Fibroblast of lung (primary cell): ENCODE data around the gene STKLD1. TPM values are rescaled to one million over a fixed set of nuclear protein-coding genes. Genes with fewer than 3 reads are reported as not detected.
"Not testable (repeated sequence)": the region's sequence is repeated elsewhere in the genome, so short reads cannot be mapped to it uniquely, and the experiment has no call there.

Experiments
- DNase-seq, 2 donors: peaks; one replicate each; pipeline versions ENCODE4 v3.0.0 to v3.0.0-alpha.2; 2010; ENCODE audit warnings: low read depth in 2 of 2
- H2AFZ ChIP-seq: 2 replicates; pipeline ENCODE4 v1.5.1; 2012; ENCODE audit warnings: low read length, control low read depth, inconsistent platforms
- H3K27ac ChIP-seq: 2 replicates; pipeline ENCODE4 v1.5.1; 2011; ENCODE audit warnings: low read length, control low read depth; ENCODE audit not compliant: insufficient read depth
- H3K27me3 ChIP-seq: 2 replicates; pipeline ENCODE4 v1.5.1; 2011; ENCODE audit warnings: mild to moderate bottlenecking, low read length; ENCODE audit not compliant: control insufficient read depth, insufficient read depth
- H3K36me3 ChIP-seq: 2 replicates; pipeline ENCODE4 v1.5.1; 2011; ENCODE audit warnings: low read length; ENCODE audit not compliant: control insufficient read depth, insufficient read depth
- H3K4me1 ChIP-seq: 2 replicates; pipeline ENCODE4 v1.5.1; 2011; ENCODE audit warnings: low read length; ENCODE audit not compliant: control insufficient read depth, insufficient read depth; ENCODE audit errors: extremely low read depth
- H3K4me2 ChIP-seq: 2 replicates; pipeline ENCODE4 v1.5.1; 2011; ENCODE audit warnings: low read length, control low read depth; ENCODE audit not compliant: insufficient read depth; ENCODE audit errors: extremely low read depth
- H3K4me3 ChIP-seq, 4 experiments: fragments of 200-600 bp in 1 of 4; sonication (generic) in 1 of 4; replicated peaks in 1 of 4; 2 replicates each; pipeline ENCODE4 v1.5.1; 2011 to 2016; ENCODE audit warnings: low read length in 4 of 4, low read depth in 3 of 4, mild to moderate bottlenecking in 3 of 4, control low read depth in 2 of 4, inconsistent platforms in 1 of 4, mixed read lengths in 1 of 4; ENCODE audit not compliant: insufficient read depth in 1 of 4; ENCODE audit errors: control extremely low read depth in 1 of 4
- H3K79me2 ChIP-seq: 2 replicates; pipeline ENCODE4 v1.5.1; 2012; ENCODE audit warnings: mild to moderate bottlenecking, low read length, inconsistent platforms; ENCODE audit not compliant: control insufficient read depth, insufficient read depth
- H3K9ac ChIP-seq: 2 replicates; pipeline ENCODE4 v1.5.1; 2011; ENCODE audit warnings: mild to moderate bottlenecking, low read length, control low read depth; ENCODE audit not compliant: insufficient read depth
- H3K9me3 ChIP-seq: 2 replicates; pipeline ENCODE4 v1.5.1; 2012; ENCODE audit warnings: low read depth, low read length; ENCODE audit not compliant: control insufficient read depth, insufficient read depth
- H4K20me1 ChIP-seq: 2 replicates; pipeline ENCODE4 v1.5.1; 2011; ENCODE audit warnings: low read length; ENCODE audit not compliant: control insufficient read depth, insufficient read depth; ENCODE audit errors: extremely low read depth
- EZH2 ChIP-seq: IDR thresholded peaks from 2 replicates; pipeline ENCODE4 v1.5.1; 2012; ENCODE audit warnings: low read length, control low read depth, mild to moderate bottlenecking; ENCODE audit errors: missing control alignments
- polyA plus RNA-seq, 2 donors: library from polyadenylated mRNA; depleted of rRNA in 1 of 2; stranded (reverse) in 1 of 2; unstranded in 1 of 2; fragments of >200 nt; gene quantifications; 2 replicates each; pipeline ENCODE4 v1.2.1, GENCODE V29; 2011 to 2012; ENCODE audit warnings: missing spikeins in 1 of 2
- total RNA-seq: library from RNA; depleted of rRNA; stranded (reverse); fragments of >200 nt; gene quantifications from 2 replicates; pipeline ENCODE4 v1.2.1, GENCODE V29; 2014
- TF ChIP-seq, protein P1 (sequence below), 2 donors: IDR thresholded peaks in 1 of 2; conservative IDR thresholded peaks in 1 of 2; 1 replicate in 1 of 2; 2 replicates in 1 of 2; pipeline ENCODE4 v1.5.1; 2011 to 2012; ENCODE audit warnings: low read length in 2 of 2, control low read depth in 1 of 2, inconsistent platforms in 1 of 2, low read depth in 1 of 2, mild to moderate bottlenecking in 1 of 2

Gene STKLD1
- total and polyA plus RNA-seq, 2 donors (not counting 1 experiment from before 2014, with no cell fraction given): 0.79 to 0.99 TPM

DNA sequence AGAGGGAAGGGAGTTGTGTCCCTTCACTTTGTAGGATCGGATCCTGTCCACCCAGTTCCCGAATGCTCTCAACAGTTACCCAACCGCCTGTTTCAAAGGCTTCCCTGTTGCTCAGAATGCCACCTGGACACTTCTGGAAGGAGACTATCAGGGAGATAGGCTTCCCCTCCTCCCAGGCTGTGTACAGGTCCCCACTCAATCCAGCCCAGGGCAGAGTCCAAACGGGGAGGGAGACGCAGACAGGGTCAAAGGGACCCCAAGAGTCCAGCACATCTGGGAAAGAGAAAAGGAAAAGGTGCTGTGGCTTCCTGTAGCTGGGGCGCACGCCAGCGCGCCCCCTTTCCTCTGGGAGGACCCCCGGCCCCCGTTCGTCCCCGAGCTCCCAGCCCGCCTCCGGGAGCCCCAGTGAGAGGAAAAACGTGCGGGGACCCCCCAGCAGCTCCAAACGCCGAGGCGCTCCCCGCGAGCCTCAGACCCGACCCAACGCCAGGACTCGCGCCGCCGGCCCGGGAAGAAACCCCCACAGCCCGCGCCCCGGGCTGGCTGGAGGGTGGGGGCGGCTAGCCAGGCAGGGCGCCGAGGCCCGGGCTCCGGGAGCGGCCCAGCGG is 946 bp upstream of the STKLD1 start:
- peaks cover 16% of the 10 kb centered on the region for H3K36me3 ChIP-seq
- peak overlapping the region; percentile 98 for H3K27ac ChIP-seq
- DNase-seq: peak; percentile 39 to 44
- H3K9me3 ChIP-seq: no peaks in the 10 kb centered on the region
- H3K79me2 ChIP-seq: peaks cover 56% of the 10 kb centered on the region
- no peak overlapping the region for H2AFZ ChIP-seq
- H3K27me3 ChIP-seq: no peaks in the 10 kb centered on the region
- peak overlapping the region; percentile 78 to 100 (median 96) for H3K4me3 ChIP-seq
- peaks cover 5% of the 10 kb centered on the region for H4K20me1 ChIP-seq
- H3K4me2 ChIP-seq: peak overlapping the region; percentile 77
- H3K9ac ChIP-seq: peak overlapping the region; percentile 97
- peaks cover 6% of the 10 kb centered on the region for H3K4me1 ChIP-seq
- TF ChIP-seq, protein P1, sequence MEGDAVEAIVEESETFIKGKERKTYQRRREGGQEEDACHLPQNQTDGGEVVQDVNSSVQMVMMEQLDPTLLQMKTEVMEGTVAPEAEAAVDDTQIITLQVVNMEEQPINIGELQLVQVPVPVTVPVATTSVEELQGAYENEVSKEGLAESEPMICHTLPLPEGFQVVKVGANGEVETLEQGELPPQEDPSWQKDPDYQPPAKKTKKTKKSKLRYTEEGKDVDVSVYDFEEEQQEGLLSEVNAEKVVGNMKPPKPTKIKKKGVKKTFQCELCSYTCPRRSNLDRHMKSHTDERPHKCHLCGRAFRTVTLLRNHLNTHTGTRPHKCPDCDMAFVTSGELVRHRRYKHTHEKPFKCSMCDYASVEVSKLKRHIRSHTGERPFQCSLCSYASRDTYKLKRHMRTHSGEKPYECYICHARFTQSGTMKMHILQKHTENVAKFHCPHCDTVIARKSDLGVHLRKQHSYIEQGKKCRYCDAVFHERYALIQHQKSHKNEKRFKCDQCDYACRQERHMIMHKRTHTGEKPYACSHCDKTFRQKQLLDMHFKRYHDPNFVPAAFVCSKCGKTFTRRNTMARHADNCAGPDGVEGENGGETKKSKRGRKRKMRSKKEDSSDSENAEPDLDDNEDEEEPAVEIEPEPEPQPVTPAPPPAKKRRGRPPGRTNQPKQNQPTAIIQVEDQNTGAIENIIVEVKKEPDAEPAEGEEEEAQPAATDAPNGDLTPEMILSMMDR (conservative IDR thresholded peaks at IDR 0.05 in 1 of 2, IDR thresholded peaks at IDR 0.05 in 1 of 2; ENCODE audit: low read depth in 1 of 2, low read length in 2 of 2): no peak
- TF ChIP-seq EZH2: no peak

DNA sequence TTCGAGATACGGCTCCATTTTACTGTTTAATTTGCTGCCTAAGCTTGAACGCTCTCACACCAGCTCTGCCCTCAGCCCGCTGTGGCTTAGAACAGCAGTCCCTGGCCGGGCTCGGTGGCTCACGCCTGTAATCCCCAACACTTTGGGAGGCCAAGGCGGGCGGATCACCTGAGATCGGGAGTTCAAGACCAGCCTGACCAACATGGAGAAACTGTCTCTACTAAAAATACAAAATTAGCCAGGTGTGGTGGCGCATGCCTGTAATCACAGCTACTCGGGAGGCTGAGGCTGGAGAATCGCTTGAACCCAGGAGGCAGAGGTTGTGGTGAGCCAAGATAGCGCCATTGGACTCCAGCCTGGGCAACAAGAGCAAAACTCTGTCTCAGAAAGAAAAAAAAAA is 1.1 kb downstream of the STKLD1 start:
- Histone ChIP-seq H3K4me3 (peak overlapping the region in 1 of 4 experiments; percentile 99), H3K79me2 (peaks cover 35% of the 10 kb centered on the region)
- not testable (repeated sequence) for H2AFZ ChIP-seq, H3K4me1 ChIP-seq, H3K36me3 ChIP-seq, H3K27me3 ChIP-seq, H3K27ac ChIP-seq, DNase-seq, H4K20me1 ChIP-seq, H3K9me3 ChIP-seq, H3K9ac ChIP-seq, H3K4me2 ChIP-seq

DNA sequence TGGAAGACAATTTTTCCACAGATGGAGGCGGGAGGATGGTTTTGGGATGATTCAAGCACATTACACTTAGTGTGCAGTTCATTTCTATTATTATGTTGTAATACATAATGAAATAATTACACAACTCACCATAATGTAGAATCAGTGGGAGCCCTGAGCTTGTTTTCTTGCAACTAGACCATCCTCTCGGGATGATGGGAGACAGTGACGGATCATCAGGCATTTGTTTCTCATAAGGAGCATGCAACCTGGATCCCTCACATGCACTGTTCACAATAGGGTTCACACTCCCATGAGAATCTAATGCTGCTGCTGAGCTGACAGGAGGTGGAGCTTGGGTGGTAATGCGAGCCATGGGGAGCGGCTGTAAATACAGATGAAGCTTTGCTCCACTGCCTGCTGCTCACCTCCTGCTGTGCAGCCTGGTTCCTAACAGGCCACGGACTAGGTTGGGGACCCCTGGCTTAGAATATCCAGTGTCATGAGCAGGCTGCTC is 1.6 kb downstream of the STKLD1 start:
- Histone ChIP-seq H3K27ac (no peak overlapping the region), H3K4me3 (no peak overlapping the region), H3K36me3 (peaks cover 4% of the 10 kb centered on the region), H3K4me2 (no peak overlapping the region), H3K4me1 (peaks cover 2% of the 10 kb centered on the region), H2AFZ (no peak overlapping the region), H3K27me3 (no peaks in the 10 kb centered on the region), H3K9me3 (no peaks in the 10 kb centered on the region), H3K79me2 (peaks cover 30% of the 10 kb centered on the region), H3K9ac (no peak overlapping the region), H4K20me1 (no peaks in the 10 kb centered on the region)
- no peak for TF ChIP-seq EZH2
- TF ChIP-seq, protein P1 (conservative IDR thresholded peaks at IDR 0.05 in 1 of 2, IDR thresholded peaks at IDR 0.05 in 1 of 2; ENCODE audit: low read depth in 1 of 2, low read length in 2 of 2): no peak
- no peak for DNase-seq
